Left ventricle myocardium superior (tissue), 1 donor: ENCODE data around the gene RIMS1. TPM values are rescaled to one million over a fixed set of nuclear protein-coding genes. Genes with fewer than 3 reads are reported as not detected.

ENCODE experiments used
- ATAC-seq: fragments of 200-7000 bp; cut with Tn5 transposase; one replicate; pipeline ENCODE4 v1.9.1; 2020; ENCODE audit warnings: mild to moderate bottlenecking, moderate library complexity
- DNase-seq: peaks from one replicate; pipeline ENCODE4 v3.0.0-alpha.2; 2020
- intact Hi-C: fragments of 100-400 bp; cut with micrococcal nuclease; formaldehyde crosslinking; loops from one replicate; pipeline ENCODE4 v1.11.0; 2022
- long read RNA-seq: library from polyadenylated mRNA; unstranded; transcript quantifications from one replicate; pipeline ENCODE4 v2.0.0, GENCODE V29; 2021
- total RNA-seq: library from RNA; stranded (reverse); fragmentation: NEBNext Ultra II Directional; extraction: Animal tissue kit (Norgen Biotek cat#: 25700); gene quantifications from one replicate; pipeline ENCODE4 v1.2.1, GENCODE V29; 2021
- donor health status: DM: no; HTN: yes; CAD: no; lungs with severe emphysema.

Gene RIMS1
- 1.2 TPM for total RNA-seq
- long read RNA-seq = 0 reads

- peak; percentile 33 for DNase-seq
- intact Hi-C loops = no loop called here
These were observed at the start of gene RIMS1 for GRCh38 chr6:71886184-71887005. RIMS1 (plus strand) TSS chr6:71886550; CDS start chr6:71887024, 474 bp downstream.

GRCh38 chr6:71851214-71851613, 35.1 kb upstream of the RIMS1 start:
- DNase-seq (no peak), ATAC-seq (no peak)
- intact Hi-C loops = no loop called here

More at GRCh38 chr6:71886184-71887005, at the start of gene RIMS1:
- peak; percentile 19 for ATAC-seq

- DNase-seq = no peak
- intact Hi-C loops = no loop called here
- ATAC-seq = no peak
These were observed 33.4 kb upstream of the RIMS1 start for GRCh38 chr6:71852948-71853347.

- no peak for ATAC-seq
- DNase-seq = no peak
- intact Hi-C loops = no loop called here
These were observed 30.9 kb upstream of the RIMS1 start for GRCh38 chr6:71855406-71855805.

- ATAC-seq (no peak), DNase-seq (no peak)
- intact Hi-C loops = no loop called here
These were observed 7.3 kb upstream of the RIMS1 start for GRCh38 chr6:71879016-71879415.

- intact Hi-C loops = no loop called here
- ATAC-seq = no peak
- DNase-seq = no peak
These were observed 825 bp downstream of the RIMS1 start for GRCh38 chr6:71887006-71887743.

- DNase-seq (no peak), ATAC-seq (no peak)
- intact Hi-C loops = no loop called here
These were observed 1.4 kb downstream of the RIMS1 start for GRCh38 chr6:71887744-71888230.

- intact Hi-C loops = no loop called here
- DNase-seq = no peak
- ATAC-seq = no peak
These were observed 2.5 kb downstream of the RIMS1 start for GRCh38 chr6:71888756-71889340.

- DNase-seq (no peak), ATAC-seq (no peak)
- intact Hi-C loops = no loop called here
These were observed 3.0 kb downstream of the RIMS1 start for GRCh38 chr6:71889366-71889765.

GRCh38 chr6:71892641-71893040, 6.3 kb downstream of the RIMS1 start:
- no peak for DNase-seq
- intact Hi-C loops = no loop called here
- no peak for ATAC-seq

- intact Hi-C loops = no loop called here
- no peak for ATAC-seq
- DNase-seq = no peak
These were observed 14.3 kb downstream of the RIMS1 start for GRCh38 chr6:71900642-71901041.

GRCh38 chr6:71902261-71902660, 15.9 kb downstream of the RIMS1 start:
- DNase-seq = no peak
- ATAC-seq = no peak
- intact Hi-C loops = no loop called here

GRCh38 chr6:71906813-71907212, 20.5 kb downstream of the RIMS1 start:
- intact Hi-C loops = no loop called here
- DNase-seq (no peak), ATAC-seq (no peak)

GRCh38 chr6:71908162-71908765, 21.9 kb downstream of the RIMS1 start:
- ATAC-seq (no peak), DNase-seq (no peak)
- intact Hi-C loops = no loop called here

GRCh38 chr6:71913444-71914234, 27.3 kb downstream of the RIMS1 start:
- intact Hi-C loops = no loop called here
- DNase-seq (no peak), ATAC-seq (no peak)

GRCh38 chr6:71929047-71929446, 42.7 kb downstream of the RIMS1 start:
- intact Hi-C loops = no loop called here

GRCh38 chr6:71933881-71934280, 47.5 kb downstream of the RIMS1 start:
- no peak for DNase-seq
- ATAC-seq = no peak
- intact Hi-C loops = no loop called here

More at GRCh38 chr6:71929047-71929446, 42.7 kb downstream of the RIMS1 start:
- DNase-seq (no peak), ATAC-seq (no peak)

- intact Hi-C loops = no loop called here
- DNase-seq (no peak), ATAC-seq (no peak)
These were observed 79.1 kb downstream of the RIMS1 start for GRCh38 chr6:71965404-71965803.

- ATAC-seq (no peak), DNase-seq (no peak)
- intact Hi-C loops = no loop called here
These were observed 81.1 kb downstream of the RIMS1 start for GRCh38 chr6:71967436-71967835.
